ENCODE results near the gene LAMA2.

Gene LAMA2

DNA sequence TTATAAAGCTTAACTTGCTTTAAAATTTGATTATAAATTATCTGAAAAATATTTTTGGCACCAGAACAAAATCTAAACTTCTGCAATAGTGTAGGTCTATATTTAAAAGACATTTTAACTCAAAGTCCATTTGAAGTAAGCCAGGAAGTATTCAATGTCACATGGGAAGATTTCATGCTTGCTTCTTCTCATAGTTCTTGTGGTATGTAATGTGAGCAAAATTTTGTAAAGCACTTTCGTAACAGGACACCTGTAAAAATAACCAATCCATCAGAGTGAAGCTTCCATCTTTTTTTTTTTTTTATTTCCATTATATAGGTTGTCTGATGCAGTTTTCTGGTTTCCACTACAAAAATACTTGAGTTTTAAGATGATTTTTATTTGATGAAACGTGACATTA lies 386.1 kb downstream of the LAMA2 start:
- no peak for DNase-seq
- H3K4me3 ChIP-seq (ENCODE audit: control insufficient read depth in 1 of 7, extremely low read depth in 1 of 7, insufficient read depth in 4 of 7, low read depth in 2 of 7, low read length in 6 of 7), result no peak overlapping the region
- CTCF ChIA-PET, result no interaction called here
- POLR2A ChIA-PET, result no interaction called here
- H3K4me1 ChIP-seq (ENCODE audit: control extremely low read depth in 1 of 4, control insufficient read depth in 4 of 4, insufficient read depth in 4 of 4, low read length in 3 of 4), result no peaks in the 10 kb centered on the region
- H3K36me3 ChIP-seq (ENCODE audit: control insufficient read depth in 4 of 4, insufficient read depth in 4 of 4, low read length in 3 of 4), result no peaks in the 10 kb centered on the region
- H3K27ac ChIP-seq (ENCODE audit: insufficient read depth in 1 of 2, low read depth in 1 of 2, low read length in 2 of 2, poor library complexity in 1 of 2, severe bottlenecking in 2 of 2), result no peak overlapping the region
- H3K27me3 ChIP-seq (replicated peaks in 2 of 5; ENCODE audit: control insufficient read depth in 4 of 5, insufficient read depth in 5 of 5, low read length in 4 of 5), result peaks cover 0 to 3% (median 0%) of the 10 kb centered on the region in 5 experiments
- H3K9me3 ChIP-seq (ENCODE audit: control extremely low read depth in 1 of 5, control insufficient read depth in 4 of 5, insufficient read depth in 2 of 5, low read depth in 1 of 5, low read length in 4 of 5), result no peaks in the 10 kb centered on the region
- WGBS (ENCODE audit: insufficient coverage), result no CpG with 5 or more reads among the region's 2 CpGs

DNA sequence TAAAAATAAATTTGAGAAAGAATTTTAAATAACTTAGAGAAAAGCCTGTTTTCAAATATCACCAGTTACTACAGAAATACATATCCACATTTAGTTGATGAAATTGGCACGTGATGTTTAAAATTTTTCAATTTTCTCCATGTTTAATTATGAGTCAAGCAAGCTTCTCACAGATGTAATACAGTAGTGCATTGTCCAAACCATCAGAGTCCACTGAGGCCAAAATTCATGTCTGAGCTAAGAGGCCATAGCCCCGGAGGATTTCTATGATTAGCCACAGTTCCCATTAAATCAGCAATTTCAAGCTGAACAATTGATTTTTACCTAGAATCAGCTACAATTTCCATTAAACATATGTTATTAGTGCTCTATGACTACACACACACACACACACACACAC lies 387.0 kb downstream of the LAMA2 start:
- Histone ChIP-seq H3K4me3 (ENCODE audit: control insufficient read depth in 1 of 7, extremely low read depth in 1 of 7, insufficient read depth in 4 of 7, low read depth in 2 of 7, low read length in 6 of 7) (no peak overlapping the region), H3K27me3 (replicated peaks in 2 of 5; ENCODE audit: control insufficient read depth in 4 of 5, insufficient read depth in 5 of 5, low read length in 4 of 5) (peaks cover 0 to 3% (median 0%) of the 10 kb centered on the region in 5 experiments), H3K36me3 (ENCODE audit: control insufficient read depth in 4 of 4, insufficient read depth in 4 of 4, low read length in 3 of 4) (no peaks in the 10 kb centered on the region), H3K9me3 (ENCODE audit: control extremely low read depth in 1 of 5, control insufficient read depth in 4 of 5, insufficient read depth in 2 of 5, low read depth in 1 of 5, low read length in 4 of 5) (no peaks in the 10 kb centered on the region), H3K4me1 (ENCODE audit: control extremely low read depth in 1 of 4, control insufficient read depth in 4 of 4, insufficient read depth in 4 of 4, low read length in 3 of 4) (no peaks in the 10 kb centered on the region), H3K27ac (ENCODE audit: insufficient read depth in 1 of 2, low read depth in 1 of 2, low read length in 2 of 2, poor library complexity in 1 of 2, severe bottlenecking in 2 of 2) (no peak overlapping the region)
- CTCF ChIA-PET, result interaction anchor here (1.1 kb wide), 1 partner anchor 15 kb away, joined by 4 read pairs; no protein-coding TSS in a partner anchor
- no peak for DNase-seq
- WGBS (ENCODE audit: insufficient coverage), result 100% methylated on average over 2 of the region's 2 CpGs
- POLR2A ChIA-PET, result no interaction called here

GRCh38 chr6:129270450-129270849 lies 387.5 kb downstream of the LAMA2 start:
- Histone ChIP-seq H3K27ac (ENCODE audit: insufficient read depth in 1 of 2, low read depth in 1 of 2, low read length in 2 of 2, poor library complexity in 1 of 2, severe bottlenecking in 2 of 2) (no peak overlapping the region), H3K9me3 (ENCODE audit: control extremely low read depth in 1 of 5, control insufficient read depth in 4 of 5, insufficient read depth in 2 of 5, low read depth in 1 of 5, low read length in 4 of 5) (no peaks in the 10 kb centered on the region), H3K4me1 (ENCODE audit: control extremely low read depth in 1 of 4, control insufficient read depth in 4 of 4, insufficient read depth in 4 of 4, low read length in 3 of 4) (no peaks in the 10 kb centered on the region), H3K27me3 (replicated peaks in 2 of 5; ENCODE audit: control insufficient read depth in 4 of 5, insufficient read depth in 5 of 5, low read length in 4 of 5) (peaks cover 0 to 2% (median 0%) of the 10 kb centered on the region in 5 experiments), H3K36me3 (ENCODE audit: control insufficient read depth in 4 of 4, insufficient read depth in 4 of 4, low read length in 3 of 4) (no peaks in the 10 kb centered on the region), H3K4me3 (ENCODE audit: control insufficient read depth in 1 of 7, extremely low read depth in 1 of 7, insufficient read depth in 4 of 7, low read depth in 2 of 7, low read length in 6 of 7) (no peak overlapping the region)
- ChIA-PET CTCF (interaction anchor here (1.1 kb wide), 1 partner anchor 15 kb away, joined by 4 read pairs; no protein-coding TSS in a partner anchor), POLR2A (no interaction called here)
- WGBS (ENCODE audit: insufficient coverage), result 90% methylated on average over 2 of the region's 2 CpGs
- no peak for DNase-seq

DNA sequence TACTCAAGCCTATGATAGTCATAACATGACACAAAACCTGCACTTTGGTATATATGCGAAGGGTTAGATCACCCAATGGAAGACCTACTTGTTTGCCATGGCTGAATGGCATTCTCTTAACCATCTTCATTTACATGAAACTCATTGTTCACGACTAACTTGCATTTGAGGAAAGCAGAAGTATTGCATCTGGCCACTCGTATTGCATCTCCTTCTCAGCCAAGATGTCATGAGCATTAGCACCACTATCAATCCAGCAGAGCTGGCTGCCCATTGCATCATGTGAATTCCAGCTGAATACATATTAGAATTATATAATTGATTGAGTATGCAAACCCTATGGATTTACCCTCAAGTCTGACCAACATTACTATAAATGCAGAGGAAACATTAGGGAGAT lies 390.2 kb downstream of the LAMA2 start:
- WGBS (ENCODE audit: insufficient coverage), result 100% methylated on average over 1 of the region's 3 CpGs
- Histone ChIP-seq H3K9me3 (ENCODE audit: control extremely low read depth in 1 of 5, control insufficient read depth in 4 of 5, insufficient read depth in 2 of 5, low read depth in 1 of 5, low read length in 4 of 5) (no peaks in the 10 kb centered on the region), H3K4me3 (ENCODE audit: control insufficient read depth in 1 of 7, extremely low read depth in 1 of 7, insufficient read depth in 4 of 7, low read depth in 2 of 7, low read length in 6 of 7) (no peak overlapping the region), H3K36me3 (ENCODE audit: control insufficient read depth in 4 of 4, insufficient read depth in 4 of 4, low read length in 3 of 4) (no peaks in the 10 kb centered on the region), H3K4me1 (ENCODE audit: control extremely low read depth in 1 of 4, control insufficient read depth in 4 of 4, insufficient read depth in 4 of 4, low read length in 3 of 4) (no peaks in the 10 kb centered on the region), H3K27me3 (replicated peaks in 2 of 5; ENCODE audit: control insufficient read depth in 4 of 5, insufficient read depth in 5 of 5, low read length in 4 of 5) (peaks cover 0 to 2% (median 0%) of the 10 kb centered on the region in 5 experiments), H3K27ac (ENCODE audit: insufficient read depth in 1 of 2, low read depth in 1 of 2, low read length in 2 of 2, poor library complexity in 1 of 2, severe bottlenecking in 2 of 2) (no peak overlapping the region)
- POLR2A ChIA-PET, result no interaction called here
- CTCF ChIA-PET, result no interaction called here
- no peak for DNase-seq

- DNase-seq, result no peak
- CTCF ChIA-PET, result no interaction called here
- no peaks in the 10 kb centered on the region for H3K4me1 ChIP-seq (ENCODE audit: control extremely low read depth in 1 of 4, control insufficient read depth in 4 of 4, insufficient read depth in 4 of 4, low read length in 3 of 4)
- no peaks in the 10 kb centered on the region for H3K9me3 ChIP-seq (ENCODE audit: control extremely low read depth in 1 of 5, control insufficient read depth in 4 of 5, insufficient read depth in 2 of 5, low read depth in 1 of 5, low read length in 4 of 5)
- no peaks in the 10 kb centered on the region for H3K36me3 ChIP-seq (ENCODE audit: control insufficient read depth in 4 of 4, insufficient read depth in 4 of 4, low read length in 3 of 4)
- H3K4me3 ChIP-seq (ENCODE audit: control insufficient read depth in 1 of 7, extremely low read depth in 1 of 7, insufficient read depth in 4 of 7, low read depth in 2 of 7, low read length in 6 of 7), result no peak overlapping the region
- 70% methylated on average over 1 of the region's 1 CpG for WGBS (ENCODE audit: insufficient coverage)
- POLR2A ChIA-PET, result no interaction called here
- no peak overlapping the region for H3K27ac ChIP-seq (ENCODE audit: insufficient read depth in 1 of 2, low read depth in 1 of 2, low read length in 2 of 2, poor library complexity in 1 of 2, severe bottlenecking in 2 of 2)
- peaks cover 0 to 4% (median 0%) of the 10 kb centered on the region in 5 experiments for H3K27me3 ChIP-seq (replicated peaks in 2 of 5; ENCODE audit: control insufficient read depth in 4 of 5, insufficient read depth in 5 of 5, low read length in 4 of 5)
These were observed 393.5 kb downstream of the LAMA2 start for GRCh38 chr6:129276461-129276860.

DNA sequence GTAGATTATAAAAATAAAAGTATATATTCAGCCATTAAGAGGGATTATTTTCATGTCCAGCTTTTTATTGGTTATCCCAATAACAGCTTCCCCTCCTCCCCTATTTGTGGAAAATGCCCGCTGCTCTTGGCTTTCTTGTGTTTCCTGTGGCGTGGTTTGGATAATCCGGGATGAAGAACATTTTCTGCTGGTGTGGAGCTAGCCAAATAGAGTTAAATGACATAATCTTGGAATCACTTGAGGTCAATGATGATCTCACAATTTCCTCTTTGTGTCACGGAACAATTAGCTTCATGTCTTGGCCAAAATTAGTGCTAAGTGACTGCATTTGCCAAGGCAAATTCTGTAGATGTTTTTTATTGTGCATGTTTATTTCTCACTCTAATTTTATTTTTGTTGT lies 394.0 kb downstream of the LAMA2 start:
- no peaks in the 10 kb centered on the region for H3K9me3 ChIP-seq (ENCODE audit: control extremely low read depth in 1 of 5, control insufficient read depth in 4 of 5, insufficient read depth in 2 of 5, low read depth in 1 of 5, low read length in 4 of 5)
- ChIA-PET POLR2A (no interaction called here), CTCF (no interaction called here)
- no peak for DNase-seq
- H3K4me3 ChIP-seq (ENCODE audit: control insufficient read depth in 1 of 7, extremely low read depth in 1 of 7, insufficient read depth in 4 of 7, low read depth in 2 of 7, low read length in 6 of 7), result no peak overlapping the region
- peaks cover 0 to 4% (median 0%) of the 10 kb centered on the region in 5 experiments for H3K27me3 ChIP-seq (replicated peaks in 2 of 5; ENCODE audit: control insufficient read depth in 4 of 5, insufficient read depth in 5 of 5, low read length in 4 of 5)
- WGBS (ENCODE audit: insufficient coverage), result 40% methylated on average over 1 of the region's 4 CpGs
- H3K4me1 ChIP-seq (ENCODE audit: control extremely low read depth in 1 of 4, control insufficient read depth in 4 of 4, insufficient read depth in 4 of 4, low read length in 3 of 4), result no peaks in the 10 kb centered on the region
- H3K36me3 ChIP-seq (ENCODE audit: control insufficient read depth in 4 of 4, insufficient read depth in 4 of 4, low read length in 3 of 4), result no peaks in the 10 kb centered on the region
- H3K27ac ChIP-seq (ENCODE audit: insufficient read depth in 1 of 2, low read depth in 1 of 2, low read length in 2 of 2, poor library complexity in 1 of 2, severe bottlenecking in 2 of 2), result no peak overlapping the region

DNA sequence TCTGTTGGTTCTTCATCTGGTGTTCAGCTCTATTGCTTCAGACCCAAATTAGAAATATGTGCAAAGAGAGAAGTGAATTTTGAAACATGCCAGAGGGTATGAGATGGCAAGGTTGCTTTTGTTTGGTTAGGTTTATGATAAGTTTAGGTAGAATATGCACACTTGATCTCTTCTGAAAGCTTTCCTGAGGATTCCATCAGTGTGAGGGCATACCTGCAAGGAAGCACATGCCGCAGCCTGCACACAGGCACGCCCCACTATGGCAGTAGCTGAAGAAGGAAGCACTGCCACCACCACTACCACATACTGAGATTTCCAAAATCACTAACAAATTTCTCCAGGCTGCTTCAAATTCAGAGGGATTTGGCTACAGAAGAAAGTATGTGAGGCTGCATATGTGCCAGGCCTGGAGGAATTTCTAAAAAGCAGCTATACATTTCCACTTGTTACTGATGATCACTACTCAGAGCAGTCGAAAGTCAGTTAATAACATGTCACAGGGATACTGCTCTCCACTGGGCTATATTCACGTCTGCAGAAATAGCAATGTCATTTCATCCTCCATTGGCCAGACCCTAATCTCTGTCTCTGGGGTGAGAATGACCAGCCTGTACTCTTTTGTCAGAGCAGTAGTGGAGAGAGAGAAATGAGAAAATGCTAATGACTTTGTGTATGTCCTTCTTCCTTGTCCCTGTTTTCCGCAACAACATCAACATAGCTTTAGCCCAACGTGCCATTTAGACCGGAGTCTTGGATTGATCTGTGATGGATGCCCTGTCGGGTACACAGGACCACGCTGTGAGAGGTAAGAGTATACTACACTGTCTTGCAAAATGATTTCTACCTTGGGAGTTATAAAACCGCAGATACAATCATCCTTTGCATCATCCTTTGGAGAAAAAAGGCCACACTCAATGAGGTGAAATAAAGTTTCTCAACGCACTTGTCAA lies 396.7 kb downstream of the LAMA2 start:
- H3K27me3 ChIP-seq (replicated peaks in 2 of 5; ENCODE audit: control insufficient read depth in 4 of 5, insufficient read depth in 5 of 5, low read length in 4 of 5), result peaks cover 0 to 6% (median 0%) of the 10 kb centered on the region in 5 experiments
- no peaks in the 10 kb centered on the region for H3K36me3 ChIP-seq (ENCODE audit: control insufficient read depth in 4 of 4, insufficient read depth in 4 of 4, low read length in 3 of 4)
- H3K4me1 ChIP-seq (ENCODE audit: control extremely low read depth in 1 of 4, control insufficient read depth in 4 of 4, insufficient read depth in 4 of 4, low read length in 3 of 4), result no peaks in the 10 kb centered on the region
- CTCF ChIA-PET, result no interaction called here
- WGBS (ENCODE audit: insufficient coverage), result 76% methylated on average over 7 of the region's 11 CpGs
- no peaks in the 10 kb centered on the region for H3K9me3 ChIP-seq (ENCODE audit: control extremely low read depth in 1 of 5, control insufficient read depth in 4 of 5, insufficient read depth in 2 of 5, low read depth in 1 of 5, low read length in 4 of 5)
- no peak for DNase-seq
- no peak overlapping the region for H3K27ac ChIP-seq (ENCODE audit: insufficient read depth in 1 of 2, low read depth in 1 of 2, low read length in 2 of 2, poor library complexity in 1 of 2, severe bottlenecking in 2 of 2)
- H3K4me3 ChIP-seq (ENCODE audit: control insufficient read depth in 1 of 7, extremely low read depth in 1 of 7, insufficient read depth in 4 of 7, low read depth in 2 of 7, low read length in 6 of 7), result no peak overlapping the region
- POLR2A ChIA-PET, result no interaction called here

Data from common myeloid progenitor, CD34-positive (primary cell).